Fibroblast of upper back skin (primary cell): ENCODE data around the gene OVOL1.

ENCODE experiments used
- DNase-seq: peaks from one replicate; pipeline ENCODE4 v3.0.0-alpha.2; 2013

Gene OVOL1

DNA sequence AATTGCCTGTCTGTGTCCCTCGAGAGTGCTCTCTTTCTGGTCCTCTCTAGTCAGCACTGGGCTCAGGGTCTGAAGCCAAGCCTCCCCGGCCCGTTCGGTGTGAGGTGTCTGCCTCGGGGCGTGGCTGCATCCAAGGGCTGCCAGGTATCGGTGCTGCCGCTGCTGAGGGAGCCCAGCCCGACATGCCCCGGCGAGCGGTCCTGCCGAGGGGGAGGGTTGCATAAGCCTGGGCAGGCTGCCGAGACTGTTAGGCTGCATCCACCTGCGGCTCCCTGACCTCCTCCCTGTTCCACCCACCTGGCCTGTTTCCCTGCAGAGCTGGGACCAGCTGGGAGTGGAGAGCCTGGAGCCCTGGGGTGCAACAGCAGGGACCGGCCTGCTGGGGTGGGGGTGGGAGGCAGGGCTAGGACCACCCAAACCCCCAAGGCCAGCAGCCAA is 6.3 kb downstream of the OVOL1 start:
- no peak for DNase-seq

GRCh38 chr11:65793625-65794400 is 7.0 kb downstream of the OVOL1 start:
- DNase-seq: no peak

GRCh38 chr11:65794570-65795510 is 8.0 kb downstream of the OVOL1 start:
- no peak for DNase-seq

DNA sequence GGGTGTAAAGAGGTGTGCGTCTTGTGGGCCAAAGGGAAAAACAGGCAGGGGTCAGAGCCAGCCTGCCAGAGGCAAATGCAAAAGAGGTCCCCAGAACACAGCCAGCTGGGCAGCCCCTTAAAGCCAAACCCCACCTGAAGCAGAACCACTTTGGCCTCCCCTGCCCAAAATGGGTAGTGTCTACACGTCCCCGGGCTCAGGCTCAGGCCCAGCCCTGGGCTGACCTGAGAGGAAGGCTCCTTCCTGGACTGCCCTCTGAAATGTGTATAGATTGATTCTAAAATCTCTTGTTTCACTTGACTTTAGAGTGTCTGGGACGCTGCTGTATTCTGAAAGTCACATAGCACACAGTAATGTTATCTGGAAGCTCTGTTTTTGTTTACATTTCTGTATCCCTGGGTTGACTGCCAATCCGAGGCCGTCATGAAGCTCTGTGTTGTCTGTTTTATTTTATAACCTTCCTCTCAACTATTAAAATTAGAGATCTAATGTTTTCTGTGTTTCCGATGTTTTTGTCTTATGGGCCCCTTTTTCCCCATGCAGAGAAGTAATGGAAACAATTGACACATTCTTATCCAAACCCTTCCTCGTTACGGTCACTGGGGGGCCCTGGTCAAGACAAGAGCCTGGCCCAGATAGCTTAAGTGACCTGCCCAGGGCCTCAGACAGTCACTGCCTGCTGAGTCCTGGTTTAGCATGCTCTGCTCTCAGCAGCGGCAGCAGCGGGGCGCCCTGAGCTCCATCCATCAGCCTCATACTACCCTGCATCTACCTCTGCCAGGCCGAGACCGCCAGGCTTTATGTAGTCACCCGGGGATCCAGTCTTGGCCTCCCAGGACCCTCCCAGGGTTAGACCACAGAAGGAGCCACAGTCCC is 10.1 kb downstream of the OVOL1 start:
- DNase-seq: no peak

- no peak for DNase-seq
These were observed 10.8 kb downstream of the OVOL1 start for GRCh38 chr11:65797711-65798110.

GRCh38 chr11:65798882-65799281 is 12.0 kb downstream of the OVOL1 start:
- DNase-seq: no peak

DNA sequence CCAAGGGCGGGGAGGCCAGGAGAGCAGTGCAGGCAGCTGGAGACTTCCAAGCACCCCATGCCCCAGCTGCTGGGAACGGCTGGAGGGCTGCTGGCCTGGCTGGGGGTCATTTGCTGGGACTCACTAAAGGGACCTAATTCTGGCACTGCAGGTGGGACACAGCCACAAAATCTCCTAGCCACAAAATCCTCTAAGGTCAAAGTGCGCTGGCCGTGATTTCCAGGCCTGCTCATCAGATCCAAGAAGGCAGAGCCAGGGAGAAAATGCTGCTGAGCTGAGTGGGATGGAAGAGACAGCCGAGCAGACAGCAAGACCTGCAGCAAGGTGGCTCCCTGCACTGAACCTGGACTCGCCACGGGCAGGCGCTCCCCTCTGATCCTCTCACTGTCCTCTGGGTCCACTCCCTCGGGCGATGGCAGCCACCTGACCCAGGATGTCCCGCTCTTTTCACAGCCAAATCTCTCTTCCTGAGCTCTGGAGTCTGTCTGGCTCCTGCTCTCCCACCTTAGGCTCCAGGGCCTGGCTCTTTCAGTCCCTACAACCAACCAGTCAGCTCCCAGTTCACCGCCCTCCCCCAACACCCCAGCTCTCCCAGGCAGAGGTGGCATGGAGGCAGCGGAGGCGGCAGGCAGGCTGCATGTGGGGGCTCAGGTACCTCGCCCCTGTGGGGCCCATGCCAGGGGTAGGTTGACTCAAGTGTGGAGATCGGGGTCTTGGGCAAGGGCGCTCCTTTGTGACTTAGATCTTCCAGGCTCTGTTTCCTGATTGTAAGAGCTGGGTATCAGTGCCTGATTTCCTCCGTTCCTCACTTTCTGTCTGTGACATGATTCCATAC is 14.5 kb downstream of the OVOL1 start:
- no peak for DNase-seq

DNA sequence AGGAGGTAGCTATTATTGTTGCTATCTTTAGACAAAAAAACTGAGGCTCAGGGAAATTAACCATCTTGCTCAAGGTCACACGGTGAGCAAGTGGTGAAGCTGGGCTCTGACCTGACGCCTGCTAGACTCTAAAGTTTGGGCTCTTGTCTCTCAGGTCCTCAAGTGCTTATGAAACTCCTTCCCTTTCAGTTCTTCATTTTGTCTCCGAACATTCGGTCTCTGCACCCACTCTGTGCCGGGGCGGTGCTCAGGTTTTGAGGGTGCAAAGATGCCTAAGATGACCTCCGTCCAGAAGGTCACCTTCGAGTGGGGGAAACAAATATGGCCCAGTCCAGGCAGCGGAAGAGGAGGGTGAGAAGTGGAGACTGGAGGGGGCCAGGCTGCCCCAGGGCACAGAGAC is 16.0 kb downstream of the OVOL1 start:
- no peak for DNase-seq

DNA sequence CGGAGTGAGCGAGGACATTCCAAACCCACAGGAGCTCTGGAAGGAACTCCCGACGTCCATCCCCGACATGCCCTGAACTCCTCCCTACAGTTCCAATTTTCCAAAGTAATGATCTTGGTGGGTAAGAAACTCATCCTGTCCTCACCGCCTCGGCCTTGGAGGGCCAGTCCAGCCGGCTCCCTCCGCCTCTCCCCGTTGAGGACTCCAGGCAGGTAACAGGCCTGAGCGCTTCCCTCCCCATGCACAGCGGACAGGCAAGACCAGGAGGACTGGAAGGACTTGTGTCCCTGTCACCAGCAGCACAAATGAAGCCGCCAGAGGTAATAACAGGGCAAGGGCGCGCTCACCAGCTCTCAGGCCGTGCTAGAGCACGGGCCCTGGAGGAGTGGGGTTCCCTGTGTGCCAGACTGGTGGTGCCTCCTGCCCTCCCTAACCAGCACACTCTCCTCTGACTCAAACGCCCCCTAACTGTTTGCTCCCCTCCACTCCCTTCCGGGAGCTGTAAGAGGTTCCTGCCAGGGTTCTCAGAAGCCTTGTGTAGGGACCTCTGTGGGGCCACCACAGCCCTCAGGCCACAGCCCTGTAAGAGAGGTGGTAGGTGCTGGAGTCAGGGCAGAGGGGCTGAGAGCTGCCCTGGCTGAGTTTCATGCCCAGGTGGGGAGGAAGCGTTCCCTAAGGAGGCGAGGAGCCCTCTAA is 17.1 kb downstream of the OVOL1 start:
- DNase-seq: no peak

- DNase-seq: no peak
These were observed 20.1 kb downstream of the OVOL1 start for GRCh38 chr11:65806979-65807378.

- DNase-seq: no peak
These were observed 22.0 kb downstream of the OVOL1 start for GRCh38 chr11:65808744-65809341.

GRCh38 chr11:65809496-65809895 is 22.6 kb downstream of the OVOL1 start:
- DNase-seq: no peak

- DNase-seq: no peak
These were observed 23.4 kb downstream of the OVOL1 start for GRCh38 chr11:65810046-65810868.

DNA sequence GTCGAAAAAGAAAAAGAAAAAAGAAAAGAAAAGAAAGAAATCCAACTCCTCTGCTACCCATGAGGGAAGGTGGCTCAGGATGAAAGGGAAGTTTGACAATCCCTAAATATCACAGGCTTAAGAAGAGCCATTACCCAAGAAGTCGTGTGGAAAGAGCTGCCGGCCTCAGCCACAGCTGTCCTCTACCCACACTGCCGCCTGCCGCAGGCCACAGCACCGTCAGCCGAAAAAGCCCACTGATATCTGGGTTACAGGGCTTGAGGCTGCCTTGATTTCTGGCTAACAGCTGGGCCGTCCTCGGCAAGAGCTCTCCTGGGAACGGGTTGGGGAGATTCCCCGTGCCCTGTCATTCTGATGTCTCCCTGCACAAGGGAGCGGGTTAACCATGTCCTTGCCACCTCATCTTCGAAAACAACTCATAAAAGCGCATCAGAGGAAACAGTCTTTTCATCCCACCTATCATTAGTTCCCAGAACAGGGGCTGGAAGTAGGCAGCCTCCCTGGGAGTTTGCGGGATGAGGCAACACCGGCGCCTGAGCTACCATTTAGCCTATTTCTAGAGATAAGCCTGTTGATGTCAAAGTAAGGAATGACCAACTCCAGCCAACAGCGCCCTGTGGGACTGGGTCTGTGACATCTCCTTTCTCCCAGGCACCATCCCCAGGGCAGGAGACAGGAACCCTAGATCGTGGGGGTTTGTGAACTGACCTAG is 25.1 kb downstream of the OVOL1 start:
- no peak for DNase-seq

DNA sequence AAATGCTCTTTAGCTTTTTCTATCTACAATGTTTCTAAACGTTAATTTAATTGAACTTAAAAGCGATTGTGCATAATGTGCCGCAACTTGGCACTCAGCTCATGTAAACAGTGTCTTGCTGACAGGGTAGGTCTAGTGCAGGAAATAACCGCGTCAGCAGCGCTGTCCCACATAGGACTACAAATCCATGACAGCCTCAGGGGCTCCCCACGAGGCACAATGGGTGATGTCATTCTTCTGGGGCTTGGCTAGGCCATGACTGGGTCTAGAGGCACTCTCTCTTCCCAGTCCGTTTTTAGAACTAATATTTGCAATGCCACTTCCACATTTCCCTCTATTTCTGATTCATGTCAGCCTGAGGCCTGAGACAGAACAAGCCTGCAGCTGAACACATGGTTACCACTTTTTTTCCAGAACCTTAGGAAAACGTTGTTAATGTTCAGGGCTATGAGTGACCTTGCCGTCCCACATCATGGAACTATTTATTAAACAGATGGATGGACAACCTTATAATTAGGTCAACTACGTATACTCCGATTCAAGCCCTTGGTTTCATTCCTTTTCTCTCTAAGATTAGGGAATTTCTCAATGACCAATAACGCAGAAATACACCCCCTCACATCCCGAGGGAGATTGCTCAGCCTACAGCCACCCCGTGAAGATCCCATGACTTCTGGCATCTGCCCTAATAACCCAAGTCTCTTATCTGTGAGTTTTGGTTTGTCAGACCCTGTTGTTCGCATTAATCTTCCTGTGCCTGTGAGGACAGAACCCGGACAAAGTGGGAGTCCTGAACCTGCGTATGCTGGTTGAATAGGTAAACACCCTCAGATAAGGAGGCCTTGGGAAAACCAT is 27.5 kb downstream of the OVOL1 start:
- no peak for DNase-seq

DNA sequence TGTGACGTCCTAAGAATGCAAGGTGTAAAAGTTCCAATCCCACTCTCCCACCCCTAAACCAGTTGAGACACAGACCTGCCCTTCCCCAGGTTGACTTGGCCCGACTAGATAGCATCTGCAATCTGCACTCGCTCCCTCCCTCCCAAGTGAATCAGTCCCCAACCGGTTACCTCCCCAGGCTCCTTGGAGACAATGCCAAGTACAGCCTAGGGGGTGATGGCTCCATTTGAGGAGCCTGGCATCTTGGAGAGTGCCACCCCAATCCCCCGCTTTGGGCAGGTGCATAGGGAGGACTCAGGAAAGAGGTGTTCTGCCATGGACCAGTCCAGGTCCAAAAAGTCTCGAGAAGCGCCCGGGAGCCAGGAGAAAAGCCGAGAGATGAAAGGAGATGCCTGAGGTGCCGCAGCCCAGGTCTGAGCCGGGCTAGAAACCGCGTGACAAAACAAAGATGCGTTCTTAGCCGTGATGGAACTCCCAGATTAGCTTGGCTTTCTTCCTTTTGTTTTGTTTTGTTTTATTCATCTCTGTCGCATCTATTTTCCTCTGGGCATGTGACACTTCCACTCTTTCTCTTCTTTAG is 28.2 kb downstream of the OVOL1 start:
- no peak for DNase-seq

DNA sequence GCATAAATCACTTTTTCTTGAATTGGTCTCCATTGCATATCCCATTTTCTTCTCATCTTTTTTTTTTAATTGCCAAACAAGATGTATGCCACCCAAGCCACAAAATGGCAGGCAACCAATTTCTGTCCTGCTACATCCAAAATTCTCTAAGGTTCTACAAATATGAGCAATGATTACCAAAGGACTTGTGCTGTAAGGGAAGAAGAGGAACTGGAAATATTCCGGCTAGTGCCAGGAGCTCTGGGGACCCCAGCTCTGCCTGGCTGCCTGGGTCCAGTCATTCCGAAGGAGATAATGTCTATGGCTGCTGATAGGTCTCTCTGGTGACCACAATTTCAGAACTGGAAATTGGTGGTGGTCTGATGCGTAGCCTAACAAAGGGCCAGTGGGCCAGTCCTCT is 29.8 kb downstream of the OVOL1 start:
- no peak for DNase-seq

DNA sequence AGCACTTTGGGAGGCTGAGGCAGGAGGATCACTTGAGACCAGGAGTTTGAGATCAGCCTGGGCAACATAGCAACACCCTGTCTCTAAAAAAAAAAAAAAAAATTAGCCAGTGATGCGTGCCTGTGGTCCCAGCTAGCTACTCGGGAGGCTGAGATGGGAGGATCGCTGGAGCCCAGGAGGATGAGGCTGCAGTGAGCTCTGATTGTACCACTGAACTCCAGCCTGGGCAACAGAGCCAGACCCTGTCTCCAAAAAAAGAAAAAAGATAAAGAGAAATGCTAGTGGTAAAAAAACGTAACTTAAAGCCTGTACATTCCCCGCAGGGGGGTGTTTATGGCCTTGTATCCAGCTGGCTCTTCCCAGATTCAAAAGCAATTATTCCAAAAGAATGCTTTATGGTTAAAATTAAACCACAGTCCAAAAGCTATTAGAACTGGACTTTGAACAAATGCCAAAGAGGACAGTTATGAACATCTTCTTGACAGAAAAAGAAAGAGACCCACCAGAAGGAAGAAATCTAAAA is 30.5 kb downstream of the OVOL1 start:
- DNase-seq: peak; percentile 54
